HS-5 (cell line): Measurements from ENCODE around the gene ATF1.
"Not testable (repeated sequence)": the region's sequence is repeated elsewhere in the genome, so short reads cannot be mapped to it uniquely, and the experiment has no call there.

ENCODE experiments used
- DNase-seq: peaks from one replicate; pipeline ENCODE4 v3.0.0-alpha.2; 2012; ENCODE audit warnings: low read depth

Gene ATF1

DNA sequence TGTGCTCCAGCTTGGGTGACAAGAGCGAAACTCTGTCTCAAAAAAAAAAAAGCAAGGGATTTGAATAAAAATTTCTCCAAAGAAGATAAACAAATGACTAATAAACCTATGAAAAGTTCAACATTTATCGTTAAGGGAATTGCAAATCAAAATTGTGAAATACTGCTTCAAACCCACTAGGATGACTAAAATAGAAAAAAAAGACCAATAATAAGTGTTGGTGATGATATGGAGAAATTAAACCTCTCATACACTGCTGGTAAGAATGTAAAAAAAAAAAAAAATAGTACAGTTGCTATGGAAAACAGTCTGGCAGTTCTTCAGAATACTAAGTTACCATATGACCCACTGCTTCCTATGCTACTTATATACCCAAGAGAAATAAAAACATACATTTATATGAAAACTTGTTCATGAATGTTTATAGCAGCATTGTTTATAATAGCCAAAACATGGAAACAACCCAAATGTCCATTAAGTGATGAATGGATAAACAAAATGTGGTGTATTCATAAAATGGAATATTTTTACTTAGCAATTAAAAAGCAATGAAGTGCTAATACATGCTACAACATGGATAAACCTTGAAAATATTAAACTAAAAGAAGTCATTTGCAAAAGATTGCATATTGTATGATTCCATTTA is 39.5 kb downstream of the ATF1 start:
- no peak for DNase-seq

DNA sequence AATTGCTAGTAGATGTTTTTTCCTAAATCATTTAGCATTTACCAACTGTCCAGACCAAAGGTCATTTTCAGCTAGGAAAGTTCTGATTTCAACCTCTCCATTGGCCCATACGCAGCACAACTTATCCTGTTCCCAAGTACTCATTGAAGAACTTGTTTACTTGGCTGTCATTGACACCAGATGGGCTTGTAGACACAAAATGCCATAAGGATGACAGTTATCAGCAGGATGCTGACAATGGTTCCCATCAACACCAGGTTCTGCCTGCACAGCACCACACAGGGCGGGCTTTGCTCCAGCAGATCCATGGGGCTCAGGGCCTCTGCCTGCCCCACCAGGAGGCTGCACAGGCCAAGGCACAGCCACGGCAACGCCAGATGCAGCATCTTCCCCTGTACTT is 42.3 kb downstream of the ATF1 start:
- no peak for DNase-seq

DNA sequence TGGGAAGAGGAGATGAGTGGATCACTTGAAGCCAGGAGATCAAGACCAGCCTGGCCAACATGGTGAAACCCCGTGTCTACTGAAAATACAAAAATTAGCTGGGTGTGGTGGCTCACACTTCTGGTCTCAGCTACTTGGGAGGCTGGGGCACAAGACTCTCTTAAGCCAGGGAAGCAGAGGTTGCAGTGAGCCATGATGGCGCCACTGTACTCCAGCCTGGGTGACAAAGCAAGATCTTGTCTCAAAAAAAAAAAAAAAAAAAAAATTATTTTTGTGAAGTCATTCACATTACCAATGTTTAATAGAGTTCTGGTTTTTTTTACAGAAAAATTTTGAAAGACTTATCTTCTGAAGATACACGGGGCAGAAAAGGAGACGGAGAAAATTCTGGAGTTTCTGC is 45.2 kb downstream of the ATF1 start:
- DNase-seq = not testable (repeated sequence)

DNA sequence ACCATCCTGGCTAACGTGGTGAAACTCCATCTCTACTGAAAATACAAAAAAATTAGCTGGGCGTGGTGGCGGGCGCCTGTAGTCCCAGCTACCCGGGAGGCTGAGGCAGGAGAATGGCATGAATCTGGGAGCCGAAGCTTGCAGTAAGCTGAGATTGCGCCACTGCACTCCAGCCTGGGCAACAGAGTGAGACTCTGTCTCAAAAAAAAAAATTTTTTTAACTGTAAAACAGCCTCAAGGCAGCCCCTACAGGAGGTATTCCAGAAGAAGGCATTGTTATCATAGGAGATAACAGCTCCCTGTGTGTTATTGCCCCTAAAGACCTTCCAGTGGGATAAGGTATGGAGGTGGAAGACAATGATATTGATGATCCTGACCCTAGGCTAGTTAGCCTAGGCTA is 51.0 kb downstream of the ATF1 start:
- DNase-seq = not testable (repeated sequence)

DNA sequence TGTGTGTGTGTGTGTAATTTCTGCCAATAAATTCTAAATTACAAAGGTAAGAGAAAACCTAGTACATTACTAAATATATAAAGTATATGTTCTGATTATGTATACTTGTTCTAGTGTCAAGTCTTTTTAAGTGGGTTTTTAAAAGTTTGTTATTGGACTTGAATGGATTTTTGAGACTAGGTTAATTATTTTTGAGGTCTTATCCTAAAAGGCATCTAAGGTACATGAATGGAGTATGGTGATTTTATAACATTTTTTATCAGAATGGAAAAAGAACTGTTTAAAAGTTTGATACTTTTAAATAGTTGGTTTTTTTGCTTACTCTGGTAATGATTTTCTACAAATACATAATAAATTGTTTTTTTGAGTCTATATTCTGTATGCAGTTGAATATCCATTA is 56.3 kb downstream of the ATF1 start:
- no peak for DNase-seq

DNA sequence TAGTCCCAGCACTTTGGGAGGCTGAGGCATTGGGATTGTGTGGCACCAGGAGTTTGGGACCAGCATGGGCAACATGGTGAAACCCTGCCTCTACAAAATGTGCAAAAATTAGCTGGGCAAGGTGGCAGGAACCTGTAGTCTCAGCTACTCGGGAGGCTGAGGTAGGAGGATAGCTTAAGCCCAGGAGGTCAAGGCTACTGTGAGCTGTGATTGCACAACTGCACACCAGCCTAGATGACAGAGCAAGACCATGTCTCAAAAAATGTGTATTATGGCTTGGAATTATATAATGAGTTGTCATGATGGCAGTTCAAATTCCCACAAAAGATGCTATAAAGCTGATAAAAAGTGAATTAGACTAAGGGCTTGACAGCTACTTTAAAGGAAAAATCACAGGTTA is 58.2 kb downstream of the ATF1 start:
- DNase-seq = no peak

DNA sequence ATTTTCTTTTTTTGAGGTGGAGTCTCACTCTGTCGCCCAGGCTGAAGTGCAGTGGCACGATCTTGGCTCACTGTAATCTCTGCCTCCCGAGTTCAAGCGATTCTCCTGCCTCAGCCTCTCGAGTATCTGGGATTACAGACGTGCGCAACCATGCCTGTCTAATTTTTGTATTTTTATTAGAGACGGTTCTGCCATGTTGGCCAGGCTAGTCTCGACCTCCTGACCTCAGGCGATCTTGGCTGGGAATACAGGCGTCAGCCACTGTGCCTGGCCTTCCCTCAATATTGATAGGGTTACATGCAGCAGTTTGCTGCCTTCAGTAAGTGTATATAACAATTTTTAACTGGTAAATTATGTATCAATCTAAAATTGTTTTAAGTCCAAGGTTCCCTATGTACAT is 59.8 kb downstream of the ATF1 start:
- DNase-seq = not testable (repeated sequence)

DNA sequence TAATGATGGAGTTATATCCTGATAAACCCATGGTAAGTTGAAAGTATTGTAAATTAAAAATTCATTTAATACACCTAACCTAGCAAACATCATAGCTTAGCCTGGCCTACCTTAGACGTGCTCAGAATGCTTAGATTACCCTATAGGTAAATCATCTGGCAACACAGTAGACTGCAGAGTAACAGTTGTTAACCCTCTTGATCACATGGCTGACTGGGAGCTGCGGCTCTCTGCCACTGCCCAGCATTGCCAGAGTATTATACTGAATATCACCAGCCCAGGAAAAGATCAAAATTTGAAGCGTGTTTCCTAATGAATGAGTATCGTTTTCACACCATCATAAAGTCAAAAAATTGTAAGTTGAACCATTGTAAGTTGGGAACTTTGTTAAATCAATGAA is 61.0 kb downstream of the ATF1 start:
- DNase-seq = no peak

DNA sequence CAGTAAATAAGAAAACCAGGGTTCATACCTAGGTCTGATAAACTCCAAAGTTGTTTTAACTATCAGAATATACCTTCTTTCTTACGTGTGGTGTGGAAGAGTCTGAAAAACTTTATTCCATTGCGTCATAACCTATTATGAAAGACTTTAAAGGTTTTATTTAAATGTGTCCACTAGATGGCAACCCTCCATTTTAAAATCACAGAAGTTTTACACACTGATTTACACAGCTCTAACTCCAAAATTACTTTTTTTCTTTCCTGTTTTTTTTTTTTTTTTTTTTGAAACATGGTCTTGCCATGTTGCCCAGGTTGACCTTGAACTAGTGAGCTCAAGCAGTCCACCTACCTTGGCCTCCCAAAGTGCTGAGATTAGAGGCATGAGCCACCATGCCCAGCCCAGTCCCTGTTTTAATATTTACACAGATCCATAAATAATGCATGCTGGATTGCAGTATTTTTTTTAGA is 61.5 kb downstream of the ATF1 start:
- peak; percentile 44 for DNase-seq

DNA sequence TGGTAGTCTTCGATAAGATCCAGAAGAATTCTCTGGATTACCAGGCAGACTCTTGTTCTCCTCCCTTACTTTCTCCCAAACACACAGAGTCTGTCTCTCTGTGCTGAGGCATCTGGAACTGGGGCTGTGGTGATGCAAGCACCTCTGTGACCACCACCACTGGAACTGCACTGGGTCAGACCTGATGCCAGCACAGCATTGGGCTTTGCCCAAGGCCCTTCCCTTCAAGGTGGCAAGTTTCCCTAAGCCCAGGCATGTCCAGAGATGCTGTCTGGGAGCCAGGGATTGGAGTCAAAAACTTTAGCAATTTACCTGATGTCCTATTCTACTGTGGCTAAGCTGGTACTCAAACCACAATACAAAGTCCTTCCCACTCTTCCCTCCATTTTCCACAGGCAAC is 64.2 kb downstream of the ATF1 start:
- no peak for DNase-seq

DNA sequence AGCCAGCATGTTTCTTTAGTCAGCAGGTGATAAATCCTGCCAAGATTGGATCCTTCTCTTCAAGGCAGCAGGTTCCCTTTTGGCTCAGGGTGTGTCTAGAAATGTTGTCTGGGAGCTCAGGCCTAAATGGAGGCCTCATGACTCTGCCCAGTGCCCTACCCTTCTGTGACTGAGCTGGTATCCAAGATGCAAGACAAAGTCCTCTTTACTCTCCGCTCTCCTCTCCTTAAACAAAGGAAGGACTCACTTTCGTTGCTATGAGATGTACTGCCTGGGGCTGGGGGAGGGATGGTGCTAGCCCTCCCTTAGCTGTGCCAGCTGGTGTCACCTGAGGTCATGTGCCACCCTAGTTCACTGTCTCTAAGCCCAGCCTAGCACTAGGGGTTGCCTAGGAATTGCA is 65.0 kb downstream of the ATF1 start:
- DNase-seq = no peak

DNA sequence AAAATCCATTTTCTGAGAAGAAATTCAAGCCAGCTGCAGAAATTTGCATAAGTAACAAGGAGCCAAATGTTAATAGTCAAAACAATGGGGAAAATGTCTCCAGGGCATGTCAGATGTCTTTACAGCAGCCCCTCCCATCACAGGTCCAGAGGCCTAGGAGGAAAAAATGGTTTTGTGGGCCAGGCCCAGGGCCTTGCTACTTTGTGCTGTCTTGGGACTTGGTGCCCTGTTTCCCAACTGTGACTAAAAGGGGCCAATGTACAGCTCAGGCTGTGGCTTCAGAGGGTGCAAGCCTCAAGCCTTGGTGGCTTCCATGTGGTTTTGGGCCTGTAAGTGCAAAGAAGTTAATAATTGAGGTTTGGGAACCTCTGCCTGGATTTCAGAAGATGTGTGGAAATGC is 69.9 kb downstream of the ATF1 start:
- DNase-seq = not testable (repeated sequence)

DNA sequence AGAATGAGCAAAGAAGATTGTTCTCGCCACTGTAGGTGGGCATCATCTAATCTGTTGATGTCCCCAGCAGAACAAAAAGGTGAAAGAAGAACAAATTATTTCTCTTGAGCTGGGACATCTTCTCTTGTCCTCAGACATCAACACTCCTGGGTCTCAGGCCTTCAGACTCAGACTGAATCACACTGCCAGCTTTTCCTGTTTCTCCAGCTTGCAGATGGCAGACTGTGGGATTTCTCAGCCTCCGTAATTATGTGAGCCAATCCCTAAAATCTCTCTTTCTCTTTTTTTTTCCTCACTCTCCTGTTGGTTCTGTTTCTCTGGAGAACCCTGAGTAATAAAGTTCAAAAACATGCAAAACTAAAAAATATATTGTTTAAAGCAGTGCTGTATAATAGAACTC is 75.1 kb downstream of the ATF1 start:
- no peak for DNase-seq

DNA sequence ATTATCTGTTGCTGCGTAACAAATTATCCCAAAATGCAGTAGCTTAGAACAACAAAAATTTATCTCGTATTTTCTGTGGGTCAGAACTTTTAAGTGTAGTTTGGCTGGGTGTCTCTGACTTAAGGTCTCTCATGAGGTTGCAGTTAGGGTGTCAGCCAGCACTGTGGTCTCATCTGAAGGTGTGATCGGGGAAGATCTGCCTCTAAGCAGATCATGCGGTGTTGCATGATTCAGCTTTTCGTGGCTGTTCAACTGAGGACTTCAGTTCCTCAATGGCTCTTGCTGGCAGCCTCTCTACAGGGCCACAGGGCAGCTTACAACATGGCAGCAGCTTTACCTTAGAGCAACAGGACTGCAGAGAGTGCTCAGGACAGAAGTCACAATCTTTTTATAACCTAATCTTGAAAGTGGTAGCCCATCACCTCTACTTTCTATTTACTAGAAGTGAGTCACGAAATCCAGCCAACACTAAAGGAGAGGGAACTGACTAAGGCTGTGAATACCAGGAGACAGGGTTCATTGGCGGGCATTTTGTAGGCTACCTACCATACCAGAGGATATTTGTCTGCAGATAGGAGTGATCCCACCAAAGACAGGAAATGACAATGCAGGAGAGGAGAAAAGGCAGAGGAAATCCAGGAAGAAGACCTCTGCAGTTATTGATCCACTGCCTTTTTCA is 77.0 kb downstream of the ATF1 start:
- no peak for DNase-seq

DNA sequence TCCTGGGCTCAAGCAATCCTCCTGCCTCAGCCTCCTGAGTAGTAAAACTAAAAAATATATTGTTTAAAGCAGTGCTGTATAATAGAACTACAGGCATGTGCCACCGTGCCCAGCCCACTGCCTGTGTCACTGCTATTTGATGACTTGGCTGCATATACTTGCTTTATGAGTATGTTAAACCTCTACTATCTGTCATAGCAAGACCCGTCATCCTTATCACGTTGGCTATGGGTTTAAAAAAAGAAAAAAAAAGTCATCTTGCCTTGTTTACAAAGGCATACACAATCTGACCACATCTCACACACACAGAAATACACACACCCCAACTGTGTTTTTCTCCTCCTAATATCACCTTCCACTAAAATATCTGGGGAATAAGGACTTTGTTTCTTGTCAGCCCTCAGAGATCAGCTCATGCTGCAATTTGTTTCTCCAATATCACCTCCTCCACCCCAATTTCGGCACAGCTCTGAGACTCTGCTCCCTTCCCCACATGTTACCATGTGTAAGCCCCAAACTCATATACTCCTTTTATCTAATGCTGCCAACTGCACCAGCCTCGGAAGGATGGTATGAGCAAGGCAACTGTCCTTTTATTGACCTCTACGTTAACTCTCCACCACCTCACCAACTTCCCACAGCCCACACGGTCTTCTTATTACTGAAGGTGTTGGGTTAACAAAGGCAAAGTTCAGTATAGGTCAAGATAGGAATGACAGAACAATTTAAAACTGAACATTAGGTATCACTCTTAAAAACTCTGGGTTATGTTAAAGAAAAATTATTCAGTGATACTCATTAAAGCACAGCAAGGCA is 78.0 kb downstream of the ATF1 start:
- no peak for DNase-seq

DNA sequence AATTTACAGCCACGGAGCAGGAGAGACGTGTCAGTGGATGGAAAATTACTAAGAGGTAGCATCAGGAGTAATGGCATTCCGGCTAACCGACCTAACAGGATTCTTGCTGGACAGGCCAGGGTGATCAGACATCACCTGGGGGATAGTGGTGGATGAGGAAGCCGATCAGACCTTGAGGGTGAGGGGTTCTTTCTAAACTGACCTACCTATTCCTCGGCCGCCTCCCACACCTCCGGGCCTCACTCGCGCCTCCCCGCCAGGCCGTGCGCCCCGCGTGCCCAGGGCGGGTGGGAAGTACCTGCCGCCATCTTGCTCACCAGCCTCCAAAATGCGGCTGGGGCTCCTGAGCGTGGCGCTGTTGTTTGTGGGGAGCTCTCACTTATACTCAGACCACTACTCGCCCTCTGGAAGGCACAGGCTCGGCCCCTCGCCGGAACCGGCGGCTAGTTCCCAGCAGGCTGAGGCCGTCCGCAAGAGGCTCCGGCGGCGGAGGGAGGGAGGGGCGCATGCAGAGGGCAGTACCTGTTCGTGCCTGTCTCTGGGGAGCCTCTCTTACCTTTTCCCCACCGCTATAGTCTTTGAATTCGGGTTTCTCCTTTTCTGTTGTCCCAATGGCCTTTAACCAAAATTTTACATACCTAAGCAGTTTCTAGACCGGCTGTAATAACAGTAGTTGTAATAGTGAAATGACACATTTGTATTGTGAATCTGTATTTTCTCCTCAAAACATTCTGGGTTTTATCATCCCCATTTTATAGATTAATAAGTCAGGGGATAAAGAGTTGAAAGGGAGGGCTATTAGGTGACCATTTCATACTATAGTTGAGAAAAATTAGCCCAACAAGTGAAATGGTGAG is 79.0 kb downstream of the ATF1 start, which contains the start of gene TMPRSS12:
Gene TMPRSS12, plus strand, starts transcription at position 290 of the 857 bp plus-strand sequence. Its CDS starts 39 bp downstream, at position 329.
- DNase-seq = no peak

DNA sequence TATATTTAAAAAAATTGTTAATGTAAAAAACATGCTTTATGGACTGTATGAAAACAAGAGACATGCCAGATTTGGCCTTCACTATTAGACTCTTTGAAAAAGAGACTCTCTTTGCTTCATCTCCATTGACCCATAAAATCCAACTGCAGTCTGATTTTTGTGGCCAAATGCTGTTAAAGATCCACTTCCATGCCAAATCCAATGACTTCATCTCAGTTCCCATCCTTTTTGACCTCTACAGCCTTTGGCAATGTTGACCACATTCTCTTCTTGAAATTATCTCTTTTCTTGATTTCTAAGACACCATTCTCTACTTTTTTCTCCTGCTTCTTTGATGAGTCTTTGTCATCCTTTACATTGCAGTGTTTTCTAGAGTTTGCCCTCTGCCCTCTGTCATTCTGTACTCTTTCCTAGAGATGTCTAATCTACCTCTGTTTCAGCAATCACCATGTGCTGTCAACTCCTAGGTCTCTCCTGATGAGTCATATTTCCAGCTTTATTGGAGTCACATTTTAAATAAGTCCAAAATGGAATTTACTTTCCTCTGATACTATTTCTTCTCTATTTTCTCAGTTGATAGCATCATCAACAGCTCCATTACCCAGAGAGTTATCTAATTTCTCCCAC is 81.2 kb downstream of the ATF1 start:
- peak; percentile 13 for DNase-seq

DNA sequence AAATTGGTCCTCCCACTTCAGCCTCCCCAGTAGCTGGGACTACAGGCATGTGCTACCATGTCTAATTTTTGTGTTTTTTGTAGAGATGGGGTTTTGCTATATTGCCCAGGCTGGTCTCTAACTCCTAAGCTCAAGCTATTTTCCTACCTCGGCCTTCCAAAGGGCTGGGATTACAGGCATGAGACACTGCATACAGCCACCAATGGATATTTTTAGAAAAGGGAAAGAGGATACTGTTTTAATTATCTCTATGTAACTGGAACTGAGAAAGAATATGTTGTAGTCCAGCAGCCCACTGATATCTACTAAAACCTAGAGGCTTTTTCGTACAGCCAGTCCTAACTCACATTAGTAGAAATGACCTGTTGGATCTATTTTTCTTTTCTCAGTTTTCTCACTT is 85.1 kb downstream of the ATF1 start:
- no peak for DNase-seq

DNA sequence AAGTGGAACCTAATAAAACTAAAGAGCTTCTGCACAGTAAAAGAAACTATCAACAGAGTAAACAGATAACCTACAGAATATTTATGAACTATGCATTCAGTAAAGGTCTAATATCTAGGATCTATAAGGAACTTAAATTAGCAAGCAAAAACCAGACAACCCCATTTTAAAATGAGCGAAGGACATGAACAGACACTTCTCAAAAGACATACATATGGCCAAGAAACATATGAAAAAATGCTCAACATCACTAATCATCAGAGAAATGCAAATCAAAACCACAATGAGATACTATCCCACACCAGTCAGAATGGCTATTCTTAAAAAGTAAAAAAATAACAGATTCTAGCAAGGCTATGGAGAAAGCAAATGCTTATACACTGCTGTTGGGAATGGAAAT is 91.3 kb downstream of the ATF1 start:
- not testable (repeated sequence) for DNase-seq

DNA sequence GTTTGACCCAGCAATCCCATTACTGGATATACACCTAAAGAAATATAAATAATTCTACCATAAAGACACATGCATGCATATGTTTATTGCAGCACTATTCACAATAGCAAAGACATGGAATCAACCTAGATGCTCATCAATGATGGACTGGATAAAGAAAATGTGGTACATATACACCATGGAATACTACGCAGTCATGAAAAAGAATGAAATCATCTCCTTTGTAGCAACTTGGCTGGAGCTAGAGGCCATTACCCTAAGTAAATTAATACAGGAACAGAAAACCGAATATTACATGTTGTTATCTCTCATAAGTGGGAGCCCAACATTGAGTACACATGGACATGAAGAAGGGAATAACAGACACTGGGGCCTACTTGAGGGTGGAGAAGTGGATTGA is 91.8 kb downstream of the ATF1 start:
- DNase-seq = not testable (repeated sequence)

DNA sequence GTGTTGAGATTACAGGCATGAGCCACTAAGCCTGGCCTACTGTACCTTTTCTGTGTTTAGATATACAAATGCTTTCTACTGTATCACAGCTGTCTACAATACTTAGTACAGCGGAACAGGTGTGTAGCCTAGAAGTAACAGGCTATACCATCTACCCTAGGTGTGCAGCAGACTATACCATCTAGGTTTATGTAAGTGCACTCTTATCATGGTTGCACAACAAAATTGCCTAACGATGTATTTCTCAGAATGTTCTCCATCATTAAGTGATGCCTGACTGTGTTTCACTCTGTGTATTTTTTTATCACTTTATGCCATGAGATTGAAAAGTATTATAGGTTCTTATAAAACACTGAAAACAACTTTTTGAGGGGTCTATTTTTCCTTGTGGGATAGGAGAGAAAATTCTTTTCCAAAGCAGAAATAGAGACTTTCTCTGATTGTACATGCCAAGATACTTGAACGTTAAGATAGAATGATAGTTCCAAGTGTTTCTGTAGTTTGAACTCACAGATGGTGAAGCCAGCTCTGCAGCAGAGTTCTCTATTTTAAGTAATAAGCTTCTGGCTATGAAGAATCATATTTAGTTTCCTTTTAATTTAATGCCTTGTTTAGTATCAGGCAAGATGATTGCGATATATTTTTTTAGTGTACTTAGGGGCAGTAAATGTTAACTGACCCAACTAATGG is 95.9 kb downstream of the ATF1 start:
- DNase-seq = no peak
